Superior temporal gyrus (tissue), 1 donor: Measurements from ENCODE around the gene LAT.

Experiments used
- DNase-seq: peaks from one replicate; pipeline ENCODE4 v3.0.0-alpha.2; 2016; ENCODE audit errors: extremely low spot score

Gene LAT

DNA sequence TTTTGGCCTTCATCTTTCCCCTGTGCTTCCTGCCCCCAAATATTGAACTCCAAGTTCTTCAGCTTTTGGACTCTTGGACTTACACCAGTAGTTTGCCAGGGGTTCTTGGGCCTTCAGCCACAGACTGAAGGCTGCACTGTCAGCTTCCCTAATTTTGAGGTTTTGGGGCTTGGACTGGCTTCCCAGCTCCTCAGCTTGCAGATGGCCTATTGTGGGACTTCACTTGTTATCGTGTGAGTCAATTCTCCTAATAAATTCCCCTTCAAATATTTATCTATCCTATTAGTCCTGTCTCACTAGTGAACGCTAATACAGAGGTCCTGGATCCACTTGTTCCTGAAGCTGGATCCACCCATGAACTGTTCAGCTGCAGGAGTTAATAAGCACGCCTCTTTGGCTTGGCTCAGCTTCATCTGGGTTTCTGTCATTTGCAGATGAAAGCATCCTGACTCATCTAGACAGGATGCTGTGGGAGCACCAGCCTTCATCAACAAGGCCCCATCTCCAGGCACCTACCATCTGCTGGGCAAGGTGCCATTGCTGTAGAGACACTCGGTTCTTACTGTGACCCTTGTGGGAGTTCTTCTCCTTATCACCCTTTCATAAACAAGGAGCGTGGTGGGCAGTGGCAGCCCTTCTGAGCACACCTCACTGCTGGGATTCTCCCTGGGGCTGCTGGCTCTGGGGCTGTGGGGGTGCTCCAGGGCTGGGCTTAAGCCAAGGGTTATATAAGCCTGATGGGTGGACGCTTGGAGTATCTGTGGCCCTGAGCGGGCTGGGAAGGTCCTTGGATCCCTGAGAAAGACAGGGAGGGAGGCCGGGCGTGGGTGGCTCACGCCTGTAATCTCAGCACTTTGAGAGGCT, 23.1 kb downstream of the LAT start:
- DNase-seq = peak; percentile 8

DNA sequence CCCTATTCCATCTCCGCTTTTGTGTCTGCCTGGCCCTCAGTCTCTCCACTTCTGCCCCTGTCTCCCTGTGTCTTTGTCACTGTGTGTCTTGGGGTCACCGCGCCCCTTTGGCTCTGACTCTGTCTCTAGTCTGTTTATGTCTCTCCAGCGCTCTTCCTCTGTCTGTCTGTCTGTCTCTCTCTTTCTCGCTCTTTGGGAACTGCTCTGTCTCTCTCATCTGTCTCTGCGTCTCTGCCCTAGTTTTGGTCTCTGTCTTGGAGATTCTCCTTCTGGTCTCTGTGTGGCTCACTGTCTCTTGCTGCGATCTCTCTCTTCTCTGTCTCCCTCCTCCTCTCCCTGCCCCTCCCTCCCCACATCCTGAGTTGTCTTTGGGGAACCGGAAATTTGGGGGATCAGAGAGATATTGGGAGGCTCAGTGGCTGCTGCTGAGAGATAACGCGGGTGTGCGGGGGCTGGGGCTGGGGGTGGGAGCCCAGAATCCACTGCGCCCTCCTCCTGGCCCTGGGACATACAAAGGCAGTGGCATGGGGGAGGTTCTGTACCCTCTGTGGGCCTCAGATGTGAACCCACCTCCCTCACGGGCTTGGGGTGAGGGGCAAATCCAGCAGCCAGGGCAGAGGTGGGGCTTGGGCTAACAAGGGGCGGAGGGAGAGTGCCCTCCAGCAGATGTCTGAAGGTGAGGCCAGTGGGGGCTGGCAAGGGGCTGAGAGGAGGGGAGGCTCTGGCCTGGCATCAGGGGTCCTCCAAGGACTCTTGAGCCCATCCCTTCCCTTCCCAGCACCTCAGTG, 24.4 kb downstream of the LAT start:
- DNase-seq = no peak

DNA sequence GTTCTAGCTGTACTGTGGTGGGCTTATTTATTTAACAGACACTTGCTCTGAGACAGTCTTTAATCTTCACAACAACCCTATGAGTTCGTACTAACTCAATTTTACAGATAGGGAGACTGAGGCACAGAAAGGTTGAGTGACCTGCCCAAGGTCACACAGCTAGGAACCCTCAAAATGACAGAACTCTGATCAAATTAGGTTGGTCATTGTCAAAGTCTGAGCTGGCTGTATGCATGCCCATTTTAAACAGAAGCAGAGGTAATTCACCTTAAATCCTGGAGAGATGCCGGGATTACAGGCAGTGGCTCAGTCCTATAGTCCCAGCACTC, 24.9 kb downstream of the LAT start:
- DNase-seq = no peak

DNA sequence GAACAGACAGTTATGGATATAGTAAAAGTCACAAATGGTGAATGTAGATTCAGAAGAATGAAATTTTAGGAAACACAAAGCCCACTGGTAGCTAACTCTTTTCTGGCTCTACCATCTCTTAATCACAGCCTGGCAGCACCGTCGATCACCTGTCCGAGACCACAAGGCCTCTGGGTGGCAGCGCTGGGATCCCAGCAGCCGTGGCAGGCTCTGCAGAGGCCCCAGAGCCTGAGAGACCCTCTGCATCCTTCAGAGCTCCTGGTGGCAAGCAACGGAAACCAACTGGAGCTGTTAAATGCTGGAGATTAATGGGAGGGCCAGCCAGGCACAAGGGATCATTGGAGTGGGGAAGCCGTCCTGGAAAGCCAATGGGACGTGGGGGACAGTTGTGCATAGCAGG, 26.3 kb downstream of the LAT start:
- DNase-seq = no peak

DNA sequence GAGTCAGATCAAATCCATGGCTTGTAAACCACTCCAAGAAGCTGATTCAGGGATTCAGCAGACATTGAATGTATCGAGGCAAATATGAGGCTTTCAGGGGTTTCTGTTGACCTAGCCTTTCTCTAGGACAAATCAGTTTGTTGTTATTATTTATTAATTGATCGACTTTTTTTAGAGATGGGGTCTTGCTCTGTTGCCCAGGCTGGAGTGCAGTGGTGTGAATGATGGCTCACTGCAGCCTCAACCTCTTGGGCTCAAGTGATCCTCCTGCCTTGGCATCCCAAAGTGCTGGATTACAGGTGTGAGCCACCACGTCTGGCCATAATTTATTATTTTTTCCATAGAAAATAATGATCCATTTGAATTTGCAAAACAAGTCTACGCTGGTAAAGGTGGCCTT, 27.0 kb downstream of the LAT start:
- no peak for DNase-seq

DNA sequence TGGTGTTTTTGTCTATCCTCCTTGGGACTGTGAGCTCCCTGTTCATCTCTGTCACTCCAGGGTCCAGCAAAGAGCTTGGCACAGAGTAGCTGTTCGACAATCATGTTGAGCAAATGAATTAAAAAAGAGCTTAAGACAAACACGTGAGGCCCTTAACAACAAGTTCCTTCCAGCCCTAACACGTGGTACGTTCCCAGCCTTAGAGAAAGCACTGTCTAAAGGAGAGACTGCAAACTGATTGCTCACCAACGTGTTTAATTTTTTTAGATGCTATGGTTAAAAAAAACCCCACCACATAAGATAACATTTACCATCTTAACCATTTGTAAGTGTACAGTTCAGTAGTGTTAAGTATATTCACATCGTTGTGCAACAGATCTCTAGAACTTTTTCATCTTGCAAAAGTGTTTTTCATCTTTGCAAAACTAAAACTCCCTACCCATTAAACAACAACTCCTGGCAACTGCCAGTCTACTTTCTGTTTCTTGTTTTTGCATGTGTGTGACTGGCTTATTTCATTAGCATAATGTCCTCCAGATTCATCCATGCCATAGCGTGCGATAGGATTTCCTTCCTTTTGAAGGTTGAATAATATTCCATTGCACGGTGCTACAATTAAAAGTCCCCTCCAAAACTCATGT, 28.2 kb downstream of the LAT start:
- no peak for DNase-seq

DNA sequence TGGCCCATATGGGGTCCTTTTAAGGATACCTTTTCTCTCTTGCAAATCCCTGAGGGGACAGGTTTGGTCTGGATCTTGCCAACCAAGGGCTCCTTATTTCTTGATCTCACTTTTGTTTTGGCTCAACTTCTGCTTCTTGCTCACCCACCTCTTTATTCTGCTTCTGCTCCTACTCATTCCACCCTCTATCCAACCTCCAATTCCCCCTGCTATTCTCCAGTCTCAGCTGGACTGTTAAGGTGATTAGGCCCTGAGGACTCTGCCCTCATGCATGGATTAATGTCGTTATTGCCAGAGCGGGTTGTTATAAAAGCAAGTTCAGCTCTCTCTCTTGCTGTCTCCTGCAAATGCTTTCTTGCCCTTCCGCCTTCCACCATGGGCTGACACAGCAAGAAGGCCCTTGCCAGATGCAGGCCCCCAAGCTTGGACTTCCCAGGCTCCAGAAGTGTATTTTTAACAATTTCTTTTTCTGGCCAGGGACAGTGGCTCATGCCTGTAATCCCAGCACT, 29.8 kb downstream of the LAT start:
- no peak for DNase-seq

DNA sequence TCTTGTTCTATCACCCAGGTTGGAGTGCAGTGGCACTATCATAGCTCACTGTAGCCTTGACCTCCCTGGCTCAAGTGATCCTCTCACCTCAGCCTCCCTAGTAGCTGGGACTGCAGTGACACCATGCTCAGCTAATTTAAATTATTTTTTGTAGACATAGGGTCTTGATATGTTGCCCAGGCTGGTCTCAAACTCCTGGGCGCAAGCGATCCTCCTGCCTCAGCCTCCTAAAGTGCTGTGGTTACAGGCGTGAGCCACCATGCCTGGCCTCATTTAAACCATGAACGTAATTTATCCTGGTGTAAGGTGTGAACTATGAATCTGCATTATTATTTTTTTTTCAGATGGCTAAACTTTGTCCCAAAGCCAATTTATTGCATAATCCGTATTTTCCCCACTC, 37.3 kb downstream of the LAT start:
- DNase-seq = no peak

DNA sequence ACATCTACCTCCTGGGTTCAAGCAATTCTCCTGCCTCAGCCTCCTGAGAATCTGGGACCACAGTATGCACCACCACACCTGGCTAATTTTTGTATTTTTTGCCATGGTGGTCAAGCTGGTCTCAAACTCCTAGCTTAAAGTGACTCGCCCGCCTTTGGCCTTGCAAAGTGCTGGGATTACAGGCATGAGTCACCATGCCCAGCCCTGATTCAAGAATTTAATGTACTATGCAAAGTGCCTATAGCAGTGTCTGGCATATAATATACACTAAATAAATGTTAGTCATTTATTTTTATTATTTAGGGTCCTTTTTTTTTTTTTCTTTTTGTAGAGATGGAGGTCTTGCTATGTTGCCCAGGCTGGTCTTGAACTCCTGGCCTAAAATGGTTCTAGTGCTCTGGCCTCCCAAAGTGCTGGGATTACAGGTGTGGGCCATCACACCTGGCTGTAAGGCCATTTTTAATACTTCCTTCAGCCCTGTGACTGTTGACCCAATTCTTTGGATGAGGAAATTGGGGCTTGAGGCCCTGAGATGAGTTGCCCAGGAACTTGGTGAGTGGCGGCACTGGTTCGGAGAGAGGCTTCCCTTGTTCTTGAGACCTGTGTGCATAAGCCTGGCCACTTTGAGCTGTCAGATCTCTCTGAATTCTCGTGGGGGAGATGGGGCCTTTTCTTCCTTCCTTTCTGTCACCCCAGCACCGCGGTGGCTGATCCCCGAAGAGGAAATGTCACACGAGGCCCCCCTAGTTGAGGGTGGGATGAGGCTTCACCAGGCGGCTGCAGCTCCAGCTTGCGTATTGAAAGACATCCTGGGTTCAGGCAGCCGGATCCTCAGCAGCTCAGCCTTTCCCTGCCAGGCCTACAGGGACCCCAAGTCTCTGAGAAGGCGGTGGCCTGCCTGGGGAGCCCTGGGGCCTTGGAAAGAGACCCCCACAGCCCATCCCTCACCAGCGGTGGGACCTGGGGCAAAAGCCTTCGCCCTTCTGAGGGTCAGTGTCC, 38.7 kb downstream of the LAT start:
- no peak for DNase-seq

DNA sequence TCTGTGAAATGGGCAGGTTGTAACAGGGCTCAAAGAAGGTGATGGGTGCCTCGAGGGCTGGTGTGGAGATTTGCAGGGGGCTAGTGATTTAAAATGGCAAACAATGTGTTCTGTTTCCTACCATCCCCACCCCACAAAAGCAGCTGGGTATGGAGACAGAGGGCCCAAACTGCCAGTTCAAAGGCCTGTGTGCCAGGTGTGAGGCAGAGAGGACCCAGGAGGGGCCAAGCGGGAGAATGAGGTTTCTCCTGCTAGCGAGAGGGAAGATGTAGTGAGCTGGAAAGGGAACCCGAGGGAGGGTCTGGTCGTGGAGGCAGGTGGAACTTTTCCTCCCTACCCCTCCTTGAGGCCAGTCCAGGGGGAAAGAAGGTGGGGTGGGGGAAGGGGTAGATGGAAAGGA, 39.4 kb downstream of the LAT start:
- DNase-seq = no peak

DNA sequence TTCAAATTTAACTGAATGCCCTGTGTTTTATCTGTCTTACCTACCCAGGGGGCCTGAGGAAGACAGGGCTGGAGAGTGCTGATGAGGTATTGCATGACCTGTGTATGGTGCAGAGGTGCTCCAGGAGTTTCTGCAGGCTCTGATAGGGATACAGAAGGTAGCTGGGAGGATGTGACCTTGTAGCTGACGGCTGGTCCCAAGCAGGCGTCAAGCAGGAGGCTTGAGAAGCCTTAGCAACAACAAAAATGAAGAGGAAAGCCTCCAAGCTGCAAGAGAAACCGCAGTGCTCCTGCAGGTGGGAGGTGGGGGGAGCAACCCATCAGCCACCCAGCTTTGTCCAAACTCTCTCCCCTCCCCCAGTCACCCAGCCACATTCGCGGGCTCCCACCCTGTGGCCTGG, 40.4 kb downstream of the LAT start:
- no peak for DNase-seq

DNA sequence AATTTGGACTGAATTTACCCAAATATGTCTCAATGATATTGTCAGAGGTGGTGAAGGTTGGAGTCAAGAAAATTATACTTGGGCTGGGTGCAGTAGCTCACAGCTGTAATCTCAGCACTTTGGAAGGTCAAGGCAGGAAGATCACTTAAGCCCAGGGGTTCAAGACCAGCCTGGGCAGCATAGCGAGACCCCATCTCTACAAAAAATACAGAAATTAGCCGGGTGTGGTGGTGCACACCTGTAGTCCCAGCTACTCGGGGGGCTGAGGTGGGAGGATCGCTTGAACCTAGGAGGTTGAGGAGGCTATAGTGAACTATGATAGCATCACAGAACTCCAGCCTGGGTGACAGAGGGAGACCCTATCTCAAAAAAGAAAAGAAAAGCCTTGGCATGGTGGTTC, 40.9 kb downstream of the LAT start:
- DNase-seq = no peak

DNA sequence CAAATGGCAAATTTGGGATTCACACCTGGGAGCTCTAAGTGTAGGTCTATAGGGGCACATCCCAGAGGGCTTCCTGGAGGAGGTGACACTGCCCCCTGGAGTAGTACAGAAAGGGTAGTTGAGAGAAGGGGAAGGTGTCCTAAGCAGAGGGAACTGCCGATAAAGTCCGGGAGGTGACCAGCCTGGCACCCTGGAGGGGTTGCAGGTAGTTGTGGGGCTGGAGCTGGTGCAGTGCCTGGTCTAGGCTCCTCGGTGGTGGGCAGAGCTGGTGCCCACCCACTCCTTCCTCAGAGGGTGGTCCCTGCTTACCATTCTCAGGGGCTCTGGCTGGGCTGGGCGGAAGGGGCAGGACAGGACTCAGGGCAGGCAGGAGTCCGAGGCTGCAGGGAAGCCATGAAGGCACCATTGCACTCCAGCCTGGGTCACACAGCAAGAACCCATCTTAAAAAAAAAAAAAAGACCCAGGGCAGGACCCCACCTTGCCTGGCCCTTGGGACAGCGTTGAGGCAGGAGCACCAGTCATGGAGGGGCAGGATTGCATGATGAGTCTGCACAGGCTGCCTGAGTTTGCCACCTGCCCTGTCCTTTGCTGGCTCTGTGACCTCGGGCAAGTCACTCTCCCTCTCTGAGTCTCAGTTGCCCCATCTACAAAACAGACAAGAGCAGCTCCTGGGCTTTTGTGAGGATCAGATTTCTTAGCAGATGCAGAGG, 43.8 kb downstream of the LAT start:
- DNase-seq = no peak

DNA sequence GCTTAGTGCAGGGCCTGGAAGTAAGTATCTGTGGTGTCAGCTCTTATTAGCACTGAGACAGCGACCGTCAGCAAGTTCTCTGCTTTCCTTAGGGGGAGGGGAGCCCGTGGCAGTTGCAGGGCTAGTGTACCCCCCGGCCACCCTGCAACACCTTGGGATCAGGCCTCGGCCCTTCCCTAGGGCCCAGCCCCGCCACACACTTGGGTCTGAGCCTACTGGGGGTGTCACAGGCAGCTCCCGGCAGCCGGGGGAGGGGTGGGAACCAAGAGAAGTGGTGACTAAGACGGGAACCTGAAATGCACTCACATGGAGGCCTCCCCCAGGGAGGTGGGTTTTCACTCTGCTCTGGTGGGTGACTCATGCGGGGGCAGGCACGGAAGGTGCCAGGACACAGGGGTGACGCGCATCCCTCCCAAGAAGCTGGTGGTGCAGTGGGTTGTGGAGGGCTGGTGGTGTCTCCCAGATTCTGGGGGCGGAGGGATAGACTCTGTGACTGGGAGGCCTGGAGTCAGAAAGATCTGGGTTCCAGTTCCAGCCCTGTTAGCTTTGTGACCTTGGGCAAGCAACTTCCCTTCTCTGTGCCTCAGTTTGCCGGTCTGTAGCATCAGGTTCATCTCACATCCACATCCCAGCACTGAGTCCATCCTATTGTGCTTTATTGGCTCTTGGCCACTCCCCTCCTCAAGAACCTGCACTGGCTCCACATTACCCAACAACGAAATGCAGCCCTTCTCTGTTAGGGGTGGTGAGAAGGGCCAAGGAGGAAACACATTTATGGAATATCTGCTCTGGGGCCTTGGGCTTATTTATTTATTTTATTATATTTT, 44.5 kb downstream of the LAT start:
- no peak for DNase-seq

DNA sequence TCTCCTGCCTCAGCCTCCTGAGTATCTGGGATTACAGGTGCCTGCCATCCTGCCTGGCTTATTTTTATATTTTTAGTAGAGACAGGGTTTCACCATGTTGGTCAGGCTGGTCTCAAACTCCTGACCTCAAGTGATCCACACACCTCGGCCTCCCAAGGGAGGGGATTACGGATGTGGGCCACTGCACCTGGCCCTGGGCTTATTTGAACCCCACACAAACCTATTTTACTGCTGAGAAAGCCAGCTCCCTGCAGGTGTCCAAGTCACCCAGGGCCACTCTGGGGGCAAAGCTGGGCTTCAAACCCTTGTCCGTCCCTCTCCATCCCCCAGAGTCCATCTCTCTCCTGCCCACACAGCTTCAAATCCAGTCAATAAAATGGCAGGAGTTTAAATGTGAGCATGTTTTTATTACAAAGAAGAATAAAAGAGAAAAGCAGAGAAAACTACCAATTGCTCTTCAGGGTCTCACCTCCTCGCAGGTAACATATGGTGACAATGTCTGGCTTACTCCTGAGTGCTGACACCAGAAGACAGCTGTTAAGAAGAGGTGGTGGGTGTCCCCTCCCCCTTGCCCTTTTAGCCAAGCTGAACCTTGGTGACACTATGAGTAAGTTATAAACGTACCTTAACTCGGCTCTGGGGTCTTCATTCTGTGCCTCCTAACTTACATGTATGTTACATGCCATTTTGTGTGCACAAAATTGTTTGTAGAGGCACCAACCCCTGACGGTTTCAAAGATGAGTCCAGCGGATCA, 45.4 kb downstream of the LAT start:
- DNase-seq = no peak
